Measurements from ENCODE around the gene PARP11.

DNA sequence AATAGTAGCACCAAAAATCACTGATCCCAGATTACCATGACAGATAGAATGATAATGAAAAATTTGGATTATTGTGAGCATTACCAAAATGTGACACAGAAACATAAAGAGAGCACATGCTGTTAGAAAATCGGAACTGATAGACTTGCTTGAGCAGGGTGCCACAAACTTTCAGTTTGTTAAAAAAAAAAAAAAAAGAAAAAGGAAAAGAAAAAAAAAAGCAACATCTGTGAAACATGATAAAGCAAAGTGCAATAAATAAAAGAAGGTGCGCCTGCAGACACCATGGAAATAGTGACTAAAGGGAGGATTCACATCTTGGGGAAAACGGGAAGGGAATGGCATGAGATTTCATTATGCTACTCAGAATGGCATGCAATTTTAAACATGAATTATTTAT is 6.6 kb upstream of the PARP11 start:
- TF ChIP-seq JUN (CRISPR knock-in tag; IDR thresholded peaks at IDR 0.05): no peak
- TF ChIP-seq, protein P1, sequence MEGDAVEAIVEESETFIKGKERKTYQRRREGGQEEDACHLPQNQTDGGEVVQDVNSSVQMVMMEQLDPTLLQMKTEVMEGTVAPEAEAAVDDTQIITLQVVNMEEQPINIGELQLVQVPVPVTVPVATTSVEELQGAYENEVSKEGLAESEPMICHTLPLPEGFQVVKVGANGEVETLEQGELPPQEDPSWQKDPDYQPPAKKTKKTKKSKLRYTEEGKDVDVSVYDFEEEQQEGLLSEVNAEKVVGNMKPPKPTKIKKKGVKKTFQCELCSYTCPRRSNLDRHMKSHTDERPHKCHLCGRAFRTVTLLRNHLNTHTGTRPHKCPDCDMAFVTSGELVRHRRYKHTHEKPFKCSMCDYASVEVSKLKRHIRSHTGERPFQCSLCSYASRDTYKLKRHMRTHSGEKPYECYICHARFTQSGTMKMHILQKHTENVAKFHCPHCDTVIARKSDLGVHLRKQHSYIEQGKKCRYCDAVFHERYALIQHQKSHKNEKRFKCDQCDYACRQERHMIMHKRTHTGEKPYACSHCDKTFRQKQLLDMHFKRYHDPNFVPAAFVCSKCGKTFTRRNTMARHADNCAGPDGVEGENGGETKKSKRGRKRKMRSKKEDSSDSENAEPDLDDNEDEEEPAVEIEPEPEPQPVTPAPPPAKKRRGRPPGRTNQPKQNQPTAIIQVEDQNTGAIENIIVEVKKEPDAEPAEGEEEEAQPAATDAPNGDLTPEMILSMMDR (IDR thresholded peaks at IDR 0.05): no peak

All from WTC11 (cell line).